Measurements from ENCODE around the gene MARK3.
A peak's percentile ranks its signal among the peaks of the same experiment; 100 is the strongest.

Gene MARK3

GRCh38 chr14:103512701-103513611 is 127.7 kb downstream of the MARK3 start:
- no peak for TF ChIP-seq CTCF (IDR thresholded peaks at IDR 0.05)
- H3K27me3 ChIP-seq (ENCODE audit: control insufficient read depth, insufficient read depth, low read length), result no peaks in the 10 kb centered on the region
- H3K36me3 ChIP-seq (ENCODE audit: control insufficient read depth, insufficient read depth, low read length), result no peaks in the 10 kb centered on the region
- H3K9me3 ChIP-seq (ENCODE audit: control insufficient read depth, low read length), result no peaks in the 10 kb centered on the region
- H3K79me2 ChIP-seq, result no peaks in the 10 kb centered on the region
- H3K27ac ChIP-seq, result peak overlapping the region; percentile 65
- H3K4me3 ChIP-seq (ENCODE audit: low read depth, low read length), result no peak overlapping the region
- no peak overlapping the region for H2AFZ ChIP-seq
- peaks cover 12% of the 10 kb centered on the region for H3K4me1 ChIP-seq
- H3K9ac ChIP-seq, result no peak overlapping the region
- H3K4me2 ChIP-seq (ENCODE audit: low read length), result no peak overlapping the region

GRCh38 chr14:103514596-103515421 is 129.6 kb downstream of the MARK3 start:
- no peaks in the 10 kb centered on the region for H3K36me3 ChIP-seq (ENCODE audit: control insufficient read depth, insufficient read depth, low read length)
- no peak overlapping the region for H3K4me2 ChIP-seq (ENCODE audit: low read length)
- no peak overlapping the region for H3K4me3 ChIP-seq (ENCODE audit: low read depth, low read length)
- H2AFZ ChIP-seq, result no peak overlapping the region
- no peak overlapping the region for H3K27ac ChIP-seq
- H3K4me1 ChIP-seq, result peaks cover 30% of the 10 kb centered on the region
- H3K79me2 ChIP-seq, result no peaks in the 10 kb centered on the region
- no peaks in the 10 kb centered on the region for H3K27me3 ChIP-seq (ENCODE audit: control insufficient read depth, insufficient read depth, low read length)
- H3K9ac ChIP-seq, result no peak overlapping the region
- H3K9me3 ChIP-seq (ENCODE audit: control insufficient read depth, low read length), result no peaks in the 10 kb centered on the region
- TF ChIP-seq CTCF (IDR thresholded peaks at IDR 0.05), result no peak

- no peak overlapping the region for H3K27ac ChIP-seq
- H3K9me3 ChIP-seq (ENCODE audit: control insufficient read depth, low read length), result no peaks in the 10 kb centered on the region
- no peak overlapping the region for H2AFZ ChIP-seq
- H3K27me3 ChIP-seq (ENCODE audit: control insufficient read depth, insufficient read depth, low read length), result no peaks in the 10 kb centered on the region
- H3K4me1 ChIP-seq, result peaks cover 36% of the 10 kb centered on the region
- no peak for TF ChIP-seq CTCF (IDR thresholded peaks at IDR 0.05)
- no peak overlapping the region for H3K4me3 ChIP-seq (ENCODE audit: low read depth, low read length)
- no peaks in the 10 kb centered on the region for H3K79me2 ChIP-seq
- no peaks in the 10 kb centered on the region for H3K36me3 ChIP-seq (ENCODE audit: control insufficient read depth, insufficient read depth, low read length)
- H3K9ac ChIP-seq, result no peak overlapping the region
- H3K4me2 ChIP-seq (ENCODE audit: low read length), result no peak overlapping the region
These were observed 131.4 kb downstream of the MARK3 start for GRCh38 chr14:103516426-103517173.

GRCh38 chr14:103517174-103517566 is 132.0 kb downstream of the MARK3 start:
- TF ChIP-seq CTCF (IDR thresholded peaks at IDR 0.05), result no peak
- no peak overlapping the region for H3K4me2 ChIP-seq (ENCODE audit: low read length)
- H3K4me3 ChIP-seq (ENCODE audit: low read depth, low read length), result no peak overlapping the region
- no peaks in the 10 kb centered on the region for H3K9me3 ChIP-seq (ENCODE audit: control insufficient read depth, low read length)
- H3K79me2 ChIP-seq, result no peaks in the 10 kb centered on the region
- H3K36me3 ChIP-seq (ENCODE audit: control insufficient read depth, insufficient read depth, low read length), result no peaks in the 10 kb centered on the region
- H3K4me1 ChIP-seq, result peaks cover 36% of the 10 kb centered on the region
- H3K27ac ChIP-seq, result no peak overlapping the region
- no peaks in the 10 kb centered on the region for H3K27me3 ChIP-seq (ENCODE audit: control insufficient read depth, insufficient read depth, low read length)
- H3K9ac ChIP-seq, result no peak overlapping the region
- H2AFZ ChIP-seq, result no peak overlapping the region

All from parathyroid adenoma (tissue), 2 donors.